Breast epithelium (tissue), 4 donors: Measurements from ENCODE around the gene NHLRC3. TPM values are rescaled to one million over a fixed set of nuclear protein-coding genes. Genes with fewer than 3 reads are reported as not detected.

Source experiments
- DNase-seq, 2 donors: peaks; one replicate each; pipeline ENCODE4 v3.0.0-alpha.2; 2019; ENCODE audit warnings: low spot score in 2 of 2
- H3K27ac ChIP-seq, 2 donors: fragments of 200-600 bp; sonication (generic) in 1 of 2; one replicate each; pipeline ENCODE4 v1.5.1; 2016 to 2019; ENCODE audit warnings: mild to moderate bottlenecking in 1 of 2
- H3K27me3 ChIP-seq, 2 donors: fragments of 200-600 bp; sonication (generic) in 1 of 2; one replicate each; pipeline versions ENCODE4 v1.5.1 to v1.6.0; 2017 to 2019; ENCODE audit warnings: control low read depth in 1 of 2, mild to moderate bottlenecking in 1 of 2
- H3K36me3 ChIP-seq: fragments of 200-600 bp; one replicate; pipeline ENCODE4 v1.5.1; 2019
- H3K4me1 ChIP-seq, 2 donors: fragments of 200-600 bp; sonication (generic); one replicate each; pipeline ENCODE4 v1.5.1; 2016 to 2019; ENCODE audit warnings: control low read depth in 1 of 2
- H3K4me3 ChIP-seq, 3 donors: fragments of 200-600 bp; sonication (generic); 1 replicate in 2 of 3; 2 replicates in 1 of 3; pipeline ENCODE4 v1.5.1; 2016 to 2019; ENCODE audit warnings: mild to moderate bottlenecking in 3 of 3, moderate library complexity in 2 of 3
- H3K9me3 ChIP-seq, 2 donors: fragments of 200-600 bp; sonication (generic) in 1 of 2; one replicate each; pipeline ENCODE4 v1.5.1; 2016 to 2019; ENCODE audit warnings: control low read depth in 1 of 2
- POLR2A ChIP-seq: fragments of 450-650 bp; IDR thresholded peaks from one replicate; pipeline ENCODE4 v1.6.1; 2016; ENCODE audit warnings: antibody characterized with exemption, mild to moderate bottlenecking, moderate library complexity
- POLR2AphosphoS5 ChIP-seq, 3 donors: sonication (generic); formaldehyde crosslinking; IDR thresholded peaks; one replicate each; pipeline ENCODE4 v1.6.1; 2017; ENCODE audit warnings: antibody characterized with exemption in 3 of 3
- intact Hi-C: fragments of 100-400 bp; cut with DNase I; formaldehyde crosslinking; loops from one replicate; pipeline ENCODE4 v1.15.1; 2023; ENCODE audit warnings: low total_unique reads
- total RNA-seq, 3 donors: library from RNA; depleted of rRNA; stranded (reverse); fragments of >200 nt; gene quantifications; one replicate each; pipeline ENCODE4 v1.1.0, GENCODE V29; 2016
- TF ChIP-seq, protein P1 (sequence below), 3 donors: fragments of 450-650 bp; IDR thresholded peaks; one replicate each; pipeline ENCODE4 v1.5.1; 2016 to 2017; ENCODE audit warnings: antibody characterized with exemption in 3 of 3, mild to moderate bottlenecking in 3 of 3, moderate library complexity in 3 of 3

Gene NHLRC3
- total RNA-seq, 3 donors from 2014 or later, result 21.6 to 39.5 (median 37.6) TPM

DNA sequence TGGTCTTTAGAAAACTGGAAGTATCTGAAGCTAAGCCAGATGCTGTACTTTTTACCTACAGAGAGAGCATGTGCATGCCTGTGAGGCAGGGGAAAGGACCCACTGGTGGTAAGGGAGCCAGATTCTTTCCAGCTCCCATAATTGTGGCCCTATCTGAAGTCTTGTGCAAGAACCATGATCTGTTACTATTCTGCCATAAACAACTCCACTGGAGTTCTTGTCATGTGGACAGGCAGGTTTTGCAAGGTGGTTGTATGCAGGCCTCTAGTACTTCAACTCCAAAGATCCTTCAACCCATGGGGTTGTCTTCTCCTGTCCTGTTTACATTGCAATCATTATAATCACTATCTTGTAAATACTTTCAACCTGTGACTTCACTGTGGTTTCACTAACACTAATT lies 14.5 kb upstream of the NHLRC3 start:
- no peaks in the 10 kb centered on the region for H3K4me1 ChIP-seq
- peak overlapping the region; percentile 14 to 22 for H3K27ac ChIP-seq
- H3K9me3 ChIP-seq, result no peaks in the 10 kb centered on the region
- no peaks in the 10 kb centered on the region for H3K27me3 ChIP-seq
- no peak for DNase-seq
- H3K4me3 ChIP-seq, result no peak overlapping the region
- intact Hi-C loops, result no loop called here
- TF ChIP-seq POLR2AphosphoS5 (IDR thresholded peaks at IDR 0.05) (no peak), POLR2A (no peak)
- TF ChIP-seq, protein P1, sequence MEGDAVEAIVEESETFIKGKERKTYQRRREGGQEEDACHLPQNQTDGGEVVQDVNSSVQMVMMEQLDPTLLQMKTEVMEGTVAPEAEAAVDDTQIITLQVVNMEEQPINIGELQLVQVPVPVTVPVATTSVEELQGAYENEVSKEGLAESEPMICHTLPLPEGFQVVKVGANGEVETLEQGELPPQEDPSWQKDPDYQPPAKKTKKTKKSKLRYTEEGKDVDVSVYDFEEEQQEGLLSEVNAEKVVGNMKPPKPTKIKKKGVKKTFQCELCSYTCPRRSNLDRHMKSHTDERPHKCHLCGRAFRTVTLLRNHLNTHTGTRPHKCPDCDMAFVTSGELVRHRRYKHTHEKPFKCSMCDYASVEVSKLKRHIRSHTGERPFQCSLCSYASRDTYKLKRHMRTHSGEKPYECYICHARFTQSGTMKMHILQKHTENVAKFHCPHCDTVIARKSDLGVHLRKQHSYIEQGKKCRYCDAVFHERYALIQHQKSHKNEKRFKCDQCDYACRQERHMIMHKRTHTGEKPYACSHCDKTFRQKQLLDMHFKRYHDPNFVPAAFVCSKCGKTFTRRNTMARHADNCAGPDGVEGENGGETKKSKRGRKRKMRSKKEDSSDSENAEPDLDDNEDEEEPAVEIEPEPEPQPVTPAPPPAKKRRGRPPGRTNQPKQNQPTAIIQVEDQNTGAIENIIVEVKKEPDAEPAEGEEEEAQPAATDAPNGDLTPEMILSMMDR (IDR thresholded peaks at IDR 0.05), result no peak
- no peaks in the 10 kb centered on the region for H3K36me3 ChIP-seq

- DNase-seq, result peak in 1 of 2 donors; percentile 73
- Histone ChIP-seq H3K27me3 (no peaks in the 10 kb centered on the region), H3K27ac (peak overlapping the region; percentile 50 to 67), H3K4me1 (no peaks in the 10 kb centered on the region), H3K36me3 (no peaks in the 10 kb centered on the region), H3K4me3 (no peak overlapping the region), H3K9me3 (no peaks in the 10 kb centered on the region)
- peak in 1 of 3 donors; percentile 32 for TF ChIP-seq POLR2AphosphoS5 (IDR thresholded peaks at IDR 0.05)
- TF ChIP-seq POLR2A, result no peak
- TF ChIP-seq, protein P1 (IDR thresholded peaks at IDR 0.05), result no peak
- intact Hi-C loops, result no loop called here
These were observed 12.8 kb upstream of the NHLRC3 start for GRCh38 chr13:39025433-39025839.

DNA sequence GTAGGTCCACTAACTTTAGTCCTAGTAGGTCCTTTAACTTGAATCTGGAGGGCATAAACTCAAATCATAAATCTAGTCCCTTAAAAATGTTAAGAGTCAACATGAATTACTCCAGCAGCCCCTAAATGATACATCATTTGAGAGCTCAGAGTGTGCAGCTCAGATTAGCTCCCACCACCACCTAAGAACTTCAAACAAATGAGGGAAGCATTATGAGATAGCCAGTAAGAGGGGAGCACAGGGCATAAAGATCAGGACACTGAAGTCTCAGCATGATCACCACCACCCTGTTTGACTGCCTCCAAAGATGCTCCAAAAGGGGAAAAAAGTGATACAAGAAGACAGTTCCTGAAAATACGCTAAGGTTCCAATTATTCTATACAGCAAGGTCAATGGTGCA lies 6.1 kb upstream of the NHLRC3 start:
- TF ChIP-seq, protein P1 (IDR thresholded peaks at IDR 0.05), result no peak
- TF ChIP-seq POLR2A (no peak), POLR2AphosphoS5 (IDR thresholded peaks at IDR 0.05) (no peak)
- Histone ChIP-seq H3K4me3 (no peak overlapping the region), H3K9me3 (no peaks in the 10 kb centered on the region), H3K36me3 (no peaks in the 10 kb centered on the region), H3K4me1 (peaks cover 0 to 11% of the 10 kb centered on the region in 2 donors), H3K27me3 (no peaks in the 10 kb centered on the region), H3K27ac (no peak overlapping the region)
- no peak for DNase-seq
- intact Hi-C loops, result no loop called here

GRCh38 chr13:39034085-39034484 lies 4.2 kb upstream of the NHLRC3 start:
- intact Hi-C loops, result no loop called here
- H3K9me3 ChIP-seq, result no peaks in the 10 kb centered on the region
- H3K27me3 ChIP-seq, result no peaks in the 10 kb centered on the region
- no peak overlapping the region for H3K27ac ChIP-seq
- TF ChIP-seq POLR2AphosphoS5 (IDR thresholded peaks at IDR 0.05), result no peak
- no peak for TF ChIP-seq POLR2A
- TF ChIP-seq, protein P1 (IDR thresholded peaks at IDR 0.05), result no peak
- no peaks in the 10 kb centered on the region for H3K36me3 ChIP-seq
- no peak overlapping the region for H3K4me3 ChIP-seq
- peaks cover 0 to 11% of the 10 kb centered on the region in 2 donors for H3K4me1 ChIP-seq
- no peak for DNase-seq

DNA sequence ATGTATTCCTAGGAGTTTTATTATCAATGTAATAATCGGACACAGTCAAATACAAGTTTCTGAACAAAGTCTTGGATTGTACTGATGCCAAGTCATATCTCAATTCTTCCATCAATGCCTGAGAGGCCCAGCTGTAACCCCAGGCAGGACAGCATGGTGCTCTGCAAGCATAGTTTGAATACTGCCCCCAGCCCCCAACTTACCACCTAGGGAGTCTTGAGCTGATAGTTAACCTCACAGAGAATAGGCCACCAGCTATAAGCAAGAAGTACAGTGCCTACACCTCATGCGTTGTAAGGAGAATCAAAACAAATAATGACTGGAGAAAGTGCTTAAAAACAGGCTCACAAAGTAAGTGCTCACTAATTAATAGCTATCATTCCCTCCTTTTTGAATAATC lies 3.1 kb upstream of the NHLRC3 start:
- TF ChIP-seq POLR2AphosphoS5 (IDR thresholded peaks at IDR 0.05) (no peak), POLR2A (no peak)
- TF ChIP-seq, protein P1 (IDR thresholded peaks at IDR 0.05), result no peak
- H3K36me3 ChIP-seq, result no peaks in the 10 kb centered on the region
- no peak for DNase-seq
- H3K9me3 ChIP-seq, result no peaks in the 10 kb centered on the region
- intact Hi-C loops, result no loop called here
- H3K4me1 ChIP-seq, result peaks cover 0 to 11% of the 10 kb centered on the region in 2 donors
- H3K27me3 ChIP-seq, result no peaks in the 10 kb centered on the region
- H3K27ac ChIP-seq, result no peak overlapping the region
- peak overlapping the region in 2 of 3 donors; percentile 89 to 90 for H3K4me3 ChIP-seq
